SH-SY5Y (cell line): ENCODE results near the gene RGSL1.

Experiments used
- GATA2 ChIP-seq: IDR thresholded peaks from 2 replicates; pipeline ENCODE4 v1.6.1; 2011; ENCODE audit warnings: mild to moderate bottlenecking, low read depth, low read length
- GATA3 ChIP-seq: IDR thresholded peaks from 2 replicates; pipeline ENCODE4 v1.6.1; 2011; ENCODE audit warnings: low read depth, mild to moderate bottlenecking, low read length, moderate library complexity

DNA sequence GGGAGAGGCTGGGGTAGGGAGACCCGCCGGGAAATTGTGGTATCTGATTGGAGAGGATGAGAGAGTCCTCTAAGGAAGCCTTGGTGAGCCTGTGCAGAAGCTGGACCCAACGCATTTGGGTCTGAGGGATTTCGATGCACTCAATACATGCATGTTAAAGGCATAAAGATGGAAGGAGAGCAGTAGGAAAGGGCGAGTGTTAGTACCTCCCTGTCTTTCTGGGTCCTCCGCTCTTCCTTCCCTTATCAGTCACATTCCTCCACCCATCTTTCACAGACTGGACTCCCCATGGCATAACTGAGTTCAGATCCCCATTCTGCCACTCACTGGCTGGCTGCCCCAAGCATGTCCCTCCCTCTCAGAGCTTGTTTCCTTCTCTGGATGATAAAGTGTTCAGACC lies 147.0 kb downstream of the RGSL1 start:
- TF ChIP-seq GATA2 (no peak), GATA3 (no peak)
